Esophagus squamous epithelium (tissue), 4 donors: ENCODE measurements around the gene TTC21B.

Experiments
- CTCF ChIP-seq, 6 experiments: fragments of 450-650 bp in 4 of 6; fragments of 200-600 bp in 2 of 6; sonication (generic) in 2 of 6; IDR thresholded peaks; one replicate each; pipeline ENCODE4 v1.5.1; 2016 to 2019; ENCODE audit warnings: antibody characterized with exemption in 6 of 6, mild to moderate bottlenecking in 4 of 6, moderate library complexity in 4 of 6
- POLR2A ChIP-seq, 4 donors: fragments of 450-650 bp; IDR thresholded peaks; one replicate each; pipeline ENCODE4 v1.6.1; 2017; ENCODE audit warnings: antibody characterized with exemption in 4 of 4, mild to moderate bottlenecking in 4 of 4, moderate library complexity in 3 of 4

GRCh38 chr2:165863810-165864261 lies 89.7 kb downstream of the TTC21B start:
- TF ChIP-seq POLR2A (IDR thresholded peaks at IDR 0.05) (no peak), CTCF (IDR thresholded peaks at IDR 0.05) (no peak)
